H1 (cell line): ENCODE measurements around the gene DGKI. TPM values are rescaled to one million over a fixed set of nuclear protein-coding genes. Genes with fewer than 3 reads are reported as not detected.

Experiments used
- CTCF ChIA-PET: fragments of 300-600 bp; sonication (Branson Sonifier 250); formaldehyde crosslinking; loops from one replicate; lab custom pipeline; 2021; ENCODE audit not compliant: partially characterized antibody; lab: Charles Lee
- POLR2A ChIA-PET: fragments of 300-600 bp; sonication (Branson Sonifier 250); formaldehyde crosslinking; loops from one replicate; lab custom pipeline; 2021; ENCODE audit warnings: inconsistent platforms; ENCODE audit not compliant: partially characterized antibody; lab: Charles Lee
- DNase-seq, 2 experiments: peaks; one replicate each; pipeline versions ENCODE4 v3.0.0 to v3.0.0-alpha.2; 2010 to 2022; ENCODE audit warnings: low spot score in 2 of 2, low read depth in 1 of 2, mixed read lengths in 1 of 2
- FAIRE-seq: peaks from 2 replicates; lab custom pipeline; 2011; peaks lifted over from hg19 to GRCh38; lab: Jason Lieb, UNC
- H2AFZ ChIP-seq: 2 replicates; pipeline ENCODE4 v1.8.1; 2012; ENCODE audit warnings: low read length, inconsistent platforms
- H2AK5ac ChIP-seq: 2 replicates; pipeline ENCODE4 v1.6.1; 2013; ENCODE audit warnings: low read depth, low read length
- H2BK120ac ChIP-seq: replicated peaks from 2 replicates; pipeline ENCODE3; 2013; ENCODE audit warnings: low read depth, low read length, inconsistent platforms
- H2BK12ac ChIP-seq: 2 replicates; pipeline ENCODE4 v1.6.1; 2013; ENCODE audit warnings: low read depth, low read length
- H2BK15ac ChIP-seq: 2 replicates; pipeline ENCODE4 v1.6.1; 2013; ENCODE audit warnings: low read length
- H2BK20ac ChIP-seq: 2 replicates; pipeline ENCODE4 v1.6.1; 2013; ENCODE audit warnings: low read length
- H2BK5ac ChIP-seq: 2 replicates; pipeline ENCODE4 v1.6.1; 2013; ENCODE audit warnings: low read depth, low read length
- H3K14ac ChIP-seq: 2 replicates; pipeline ENCODE4 v1.6.1; 2013; ENCODE audit warnings: inconsistent platforms; ENCODE audit not compliant: insufficient read length
- H3K18ac ChIP-seq: 2 replicates; pipeline ENCODE4 v1.6.1; 2013; ENCODE audit warnings: low read length; ENCODE audit errors: extremely low read depth
- H3K23ac ChIP-seq: 2 replicates; pipeline ENCODE4 v1.6.1; 2013; ENCODE audit warnings: inconsistent platforms; ENCODE audit not compliant: insufficient read length
- H3K23me2 ChIP-seq: 2 replicates; pipeline ENCODE4 v1.6.1; 2013; ENCODE audit warnings: low read depth, low read length
- H3K27ac ChIP-seq: 2 replicates; pipeline ENCODE4 v1.6.1; 2011; ENCODE audit warnings: low read depth, low read length, inconsistent platforms
- H3K27me3 ChIP-seq, 4 experiments: replicated peaks in 1 of 4; 1 replicate in 1 of 4; 2 replicates in 3 of 4; pipeline versions ENCODE4 v1.6.1 to v1.8.1; 2011 to 2013; ENCODE audit warnings: low read length in 3 of 4, mild to moderate bottlenecking in 3 of 4, inconsistent platforms in 2 of 4, mixed read lengths in 2 of 4, moderate library complexity in 1 of 4; ENCODE audit not compliant: control insufficient read depth in 3 of 4, insufficient read depth in 3 of 4; ENCODE audit errors: extremely low read depth in 1 of 4
- H3K36me3 ChIP-seq, 4 experiments: 2 replicates each; pipeline versions ENCODE4 v1.6.1 to v1.8.1; 2011 to 2013; ENCODE audit warnings: mild to moderate bottlenecking in 4 of 4, low read length in 3 of 4, moderate library complexity in 2 of 4, control low read depth in 1 of 4, inconsistent platforms in 1 of 4; ENCODE audit not compliant: insufficient read depth in 4 of 4, control insufficient read depth in 2 of 4
- H3K4ac ChIP-seq: replicated peaks from 2 replicates; pipeline ENCODE3; 2013; ENCODE audit warnings: low read length, low read depth, mixed read lengths, inconsistent platforms; ENCODE audit not compliant: insufficient read length
- H3K4me1 ChIP-seq, 4 experiments: replicated peaks in 1 of 4; 1 replicate in 1 of 4; 2 replicates in 3 of 4; pipeline versions ENCODE4 v1.6.1 to v1.8.1; 2011 to 2013; ENCODE audit warnings: low read length in 3 of 4, inconsistent platforms in 2 of 4, mixed read lengths in 1 of 4; ENCODE audit not compliant: insufficient read depth in 4 of 4, control insufficient read depth in 3 of 4
- H3K4me2 ChIP-seq, 2 experiments: 2 replicates each; pipeline versions ENCODE4 v1.6.1 to v1.8.1; 2011 to 2013; ENCODE audit warnings: low read depth in 2 of 2, low read length in 2 of 2, control low read depth in 1 of 2, inconsistent platforms in 1 of 2, mild to moderate bottlenecking in 1 of 2; ENCODE audit not compliant: insufficient read depth in 1 of 2
- H3K4me3 ChIP-seq, 4 experiments: fragments of 200-600, 300-600 bp in 1 of 4; sonication (generic), shearing (Covaris generic), sonication (Bioruptor Twin) in 1 of 4; 2 replicates each; pipeline versions ENCODE4 v1.5.1 to v1.8.1; 2011 to 2016; ENCODE audit warnings: low read length in 4 of 4, low read depth in 3 of 4, control low read depth in 2 of 4, inconsistent platforms in 2 of 4, mild to moderate bottlenecking in 2 of 4, mixed read lengths in 1 of 4, moderate library complexity in 1 of 4; ENCODE audit not compliant: insufficient read depth in 2 of 4; ENCODE audit errors: extremely low read depth in 1 of 4
- H3K56ac ChIP-seq: replicated peaks from 2 replicates; pipeline ENCODE3; 2013; ENCODE audit warnings: low read depth, mild to moderate bottlenecking, mixed read lengths, low read length, inconsistent platforms; ENCODE audit not compliant: insufficient read length
- H3K79me1 ChIP-seq: 2 replicates; pipeline ENCODE4 v1.6.1; 2013; ENCODE audit warnings: low read depth, low read length, control low read depth
- H3K79me2 ChIP-seq, 2 experiments: 2 replicates each; pipeline versions ENCODE4 v1.6.1 to v1.8.1; 2012 to 2013; ENCODE audit warnings: low read length in 2 of 2, mild to moderate bottlenecking in 2 of 2, inconsistent platforms in 1 of 2; ENCODE audit not compliant: insufficient read depth in 2 of 2, control insufficient read depth in 1 of 2
- H3K9ac ChIP-seq, 4 experiments: replicated peaks in 1 of 4; 1 replicate in 1 of 4; 2 replicates in 3 of 4; pipeline versions ENCODE4 v1.6.1 to v1.8.1; 2011 to 2013; ENCODE audit warnings: low read depth in 3 of 4, low read length in 3 of 4, control low read depth in 2 of 4, mild to moderate bottlenecking in 2 of 4, moderate library complexity in 2 of 4, inconsistent platforms in 1 of 4; ENCODE audit errors: extremely low read depth in 1 of 4
- H3K9me3 ChIP-seq, 2 experiments: 2 replicates each; pipeline versions ENCODE4 v1.6.1 to v1.8.1; 2012 to 2013; ENCODE audit warnings: mild to moderate bottlenecking in 2 of 2, moderate library complexity in 2 of 2, control low read depth in 1 of 2, inconsistent platforms in 1 of 2, low read depth in 1 of 2, low read length in 1 of 2, mixed read lengths in 1 of 2; ENCODE audit not compliant: insufficient read depth in 2 of 2
- H4K20me1 ChIP-seq, 2 experiments: replicated peaks in 1 of 2; 2 replicates each; pipeline versions ENCODE3 to v1.8.1; 2011 to 2013; ENCODE audit warnings: inconsistent platforms in 2 of 2, low read length in 2 of 2, mild to moderate bottlenecking in 1 of 2; ENCODE audit not compliant: insufficient read depth in 2 of 2, control insufficient read depth in 1 of 2
- H4K5ac ChIP-seq: 2 replicates; pipeline ENCODE4 v1.6.1; 2013; ENCODE audit warnings: low read length, low read depth, mixed read lengths, inconsistent platforms; ENCODE audit not compliant: insufficient read length
- H4K8ac ChIP-seq: 2 replicates; pipeline ENCODE4 v1.8.0; 2013; ENCODE audit warnings: mild to moderate bottlenecking, moderate library complexity, low read length, inconsistent platforms; ENCODE audit not compliant: insufficient read depth; ENCODE audit errors: extremely low read depth
- H4K91ac ChIP-seq: replicated peaks from 2 replicates; pipeline ENCODE3; 2013; ENCODE audit warnings: low read length, mixed read lengths, inconsistent platforms; ENCODE audit not compliant: insufficient read length
- ASH2L ChIP-seq: fragments of 200-600, 300-600 bp; sonication (generic); IDR thresholded peaks from one replicate; pipeline ENCODE4 v1.7.1; 2017; ENCODE audit warnings: low read length
- BCL11A ChIP-seq, 2 experiments: IDR thresholded peaks; one replicate each; pipeline ENCODE4 v1.6.1; 2011; ENCODE audit warnings: low read depth in 2 of 2, low read length in 2 of 2, mild to moderate bottlenecking in 2 of 2
- BRCA1 ChIP-seq: IDR thresholded peaks from 2 replicates; pipeline ENCODE4 v1.6.1; 2012; ENCODE audit warnings: low read depth, low read length, improper control_type of control experiment
- CHD1 ChIP-seq: IDR thresholded peaks from 2 replicates; pipeline ENCODE4 v1.6.1; 2012; ENCODE audit warnings: low read depth, low read length, improper control_type of control experiment
- JUND ChIP-seq: IDR thresholded peaks from 2 replicates; pipeline ENCODE4 v1.6.1; 2011; ENCODE audit warnings: mild to moderate bottlenecking, improper control_type of control experiment, low read length
- NANOG ChIP-seq: IDR thresholded peaks from 2 replicates; pipeline ENCODE4 v1.6.1; 2011; ENCODE audit warnings: low read length, low read depth, mild to moderate bottlenecking, inconsistent platforms; ENCODE audit not compliant: insufficient read depth, poor library complexity, severe bottlenecking
- RAD21 ChIP-seq, 2 experiments: IDR thresholded peaks in 1 of 2; conservative IDR thresholded peaks in 1 of 2; 2 replicates each; pipeline ENCODE4 v1.6.1; 2011; ENCODE audit warnings: low read depth in 2 of 2, low read length in 2 of 2, improper control_type of control experiment in 1 of 2, inconsistent platforms in 1 of 2, mild to moderate bottlenecking in 1 of 2, moderate library complexity in 1 of 2
- RFX5 ChIP-seq: IDR thresholded peaks from 2 replicates; pipeline ENCODE4 v1.6.1; 2011; ENCODE audit warnings: low read depth, low read length, improper control_type of control experiment, borderline replicate concordance
- SAP30 ChIP-seq: fragments of 300-600 bp; sonication (generic); IDR thresholded peaks from 2 replicates; pipeline ENCODE4 v1.7.1; 2012; ENCODE audit warnings: low read length, moderate library complexity, mild to moderate bottlenecking, inconsistent platforms; ENCODE audit not compliant: insufficient read depth, insufficient replicate concordance
- TAF1 ChIP-seq: IDR thresholded peaks from 2 replicates; pipeline ENCODE4 v1.6.1; 2011; ENCODE audit warnings: mild to moderate bottlenecking, low read depth, low read length
- YY1 ChIP-seq: IDR thresholded peaks from 2 replicates; pipeline ENCODE4 v1.6.1; 2011; ENCODE audit warnings: low read depth, mild to moderate bottlenecking, low read length
- WGBS, 2 experiments: shearing (Covaris generic) in 1 of 2; methylation state at CpG; one replicate each; pipeline versions ENCODE4 v1.1.6 to v1.1.7; 2013 to 2015; ENCODE audit warnings: low lambda C conversion rate in 2 of 2, mixed read lengths in 2 of 2, inconsistent platforms in 1 of 2, low coverage in 1 of 2, missing lambda C conversion rate in 1 of 2; ENCODE audit not compliant: insufficient replicate concordance in 2 of 2, insufficient coverage in 1 of 2, insufficient read length in 1 of 2; ENCODE audit errors: extremely low coverage in 1 of 2, missing lambda C conversion rate in 1 of 2; 5-methylcytosine and 5-hydroxymethylcytosine counted together
- polyA plus RNA-seq, 7 experiments: library from polyadenylated mRNA; depleted of rRNA in 3 of 7; stranded (reverse) in 5 of 7; unstranded in 2 of 7; fragments of >200 nt in 5 of 7; fragments of 200-250 nt in 2 of 7; gene quantifications; 1 replicate in 5 of 7; 2 replicates in 1 of 7; 4 replicates in 1 of 7; pipeline versions ENCODE4 v1.2.1 to v1.2.3, GENCODE V29; 2011 to 2013; ENCODE audit warnings: missing spikeins in 2 of 7, mixed read lengths in 2 of 7
- total RNA-seq: library from RNA; stranded (reverse); fragmentation: NEBNext Ultra II Directional; extraction: Animal tissue kit (Norgen Biotek cat#: 25700); gene quantifications from 2 replicates; pipeline ENCODE4 v1.2.1, GENCODE V29; 2021
- TF ChIP-seq, protein P1 (sequence below): IDR thresholded peaks from 2 replicates; pipeline ENCODE4 v1.6.1; 2011; ENCODE audit warnings: low read length, improper control_type of control experiment

Gene DGKI
- total and polyA plus RNA-seq, 2 of the 8 experiments (the other 6 are each of a cell fraction or from before 2014, with no cell fraction given): 0.20 to 0.71 TPM

GRCh38 chr7:137886746-137887145 is 40.0 kb upstream of the DGKI start:
- WGBS, 2 experiments: 88% methylated on average over 2 of the region's 2 CpGs; no CpG with 5 or more reads in 1 of the 2 experiments
- H3K23ac ChIP-seq: no peak overlapping the region
- no peak overlapping the region for H2BK20ac ChIP-seq
- POLR2A ChIA-PET: no interaction called here
- H3K14ac ChIP-seq: no peak overlapping the region
- no peak overlapping the region for H3K4me3 ChIP-seq
- H3K18ac ChIP-seq: no peak overlapping the region
- CTCF ChIA-PET: interaction anchor here (0.9 to 1.5 kb wide), 2 partner anchors 42 to 231 kb away, joined by 3 to 4 read pairs; no protein-coding TSS in a partner anchor
- no peak overlapping the region; a peak in 1 of 4 replicates for H3K4me2 ChIP-seq
- DNase-seq (peak in 1 of 2 experiments; percentile 38), FAIRE-seq (no peak)
- H2BK120ac ChIP-seq: no peak overlapping the region
- no peak overlapping the region for H3K56ac ChIP-seq
- H4K20me1 ChIP-seq: no peaks in the 10 kb centered on the region
- H2BK12ac ChIP-seq: no peak overlapping the region
- H3K9ac ChIP-seq: no peak overlapping the region
- H3K79me2 ChIP-seq: no peaks in the 10 kb centered on the region
- H3K27me3 ChIP-seq: no peaks in the 10 kb centered on the region
- no peak overlapping the region for H2AFZ ChIP-seq
- no peaks in the 10 kb centered on the region; the same call in 1 of the 2 replicates for H3K79me1 ChIP-seq
- H2BK15ac ChIP-seq: no peak overlapping the region
- H3K4ac ChIP-seq: no peak overlapping the region
- H4K91ac ChIP-seq: no peak overlapping the region
- no peaks in the 10 kb centered on the region for H3K23me2 ChIP-seq
- H3K4me1 ChIP-seq: peaks cover 2 to 12% (median 6%) of the 10 kb centered on the region in 4 experiments; a peak in 3 of 7 replicates
- H3K9me3 ChIP-seq: peaks cover 4% of the 10 kb centered on the region in 2 experiments; a peak in 2 of 4 replicates
- H2BK5ac ChIP-seq: no peak overlapping the region
- H3K27ac ChIP-seq: peak overlapping the region; percentile 43; the same call in 1 of the 2 replicates
- no peak overlapping the region for H2AK5ac ChIP-seq
- no peak overlapping the region for H4K8ac ChIP-seq
- H3K36me3 ChIP-seq: peaks cover 2 to 39% (median 17%) of the 10 kb centered on the region in 4 experiments; a peak in 6 of 8 replicates
- H4K5ac ChIP-seq: no peak overlapping the region
- TF ChIP-seq, protein P1, sequence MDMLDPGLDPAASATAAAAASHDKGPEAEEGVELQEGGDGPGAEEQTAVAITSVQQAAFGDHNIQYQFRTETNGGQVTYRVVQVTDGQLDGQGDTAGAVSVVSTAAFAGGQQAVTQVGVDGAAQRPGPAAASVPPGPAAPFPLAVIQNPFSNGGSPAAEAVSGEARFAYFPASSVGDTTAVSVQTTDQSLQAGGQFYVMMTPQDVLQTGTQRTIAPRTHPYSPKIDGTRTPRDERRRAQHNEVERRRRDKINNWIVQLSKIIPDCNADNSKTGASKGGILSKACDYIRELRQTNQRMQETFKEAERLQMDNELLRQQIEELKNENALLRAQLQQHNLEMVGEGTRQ: no peak
- TF ChIP-seq BCL11A (IDR thresholded peaks at IDR 0.05; ENCODE audit: low read depth in 2 of 2, low read length in 2 of 2): no peak
- no peak for TF ChIP-seq CHD1
- TF ChIP-seq ASH2L: no peak
- no peak for TF ChIP-seq YY1
- TF ChIP-seq TAF1: no peak
- no peak for TF ChIP-seq RFX5
- TF ChIP-seq JUND: no peak
- no peak for TF ChIP-seq RAD21 (IDR thresholded peaks at IDR 0.05 in 1 of 2, conservative IDR thresholded peaks at IDR 0.05 in 1 of 2; ENCODE audit: low read depth in 2 of 2, low read length in 2 of 2)
- TF ChIP-seq NANOG: no peak
- TF ChIP-seq SAP30: no peak
- no peak for TF ChIP-seq BRCA1
